ENCODE data around the gene PCDH8.
"Not testable (repeated sequence)": the region's sequence is repeated elsewhere in the genome, so short reads cannot be mapped to it uniquely, and the experiment has no call there.

The PCDH8 gene

GRCh38 chr13:52849291-52850071, 1.0 kb upstream of the PCDH8 start:
- DNase-seq: no peak

- no peak for DNase-seq
Observed at GRCh38 chr13:52847682-52848432, 583 bp downstream of the PCDH8 start.

GRCh38 chr13:52847322-52847681, 1.1 kb downstream of the PCDH8 start:
- DNase-seq: no peak

GRCh38 chr13:52846567-52847321, 1.7 kb downstream of the PCDH8 start:
- no peak for DNase-seq

GRCh38 chr13:52845766-52846566, 2.5 kb downstream of the PCDH8 start:
- no peak for DNase-seq

- no peak for DNase-seq
Observed at GRCh38 chr13:52845334-52845761, 3.1 kb downstream of the PCDH8 start.

GRCh38 chr13:52844836-52845235, 3.6 kb downstream of the PCDH8 start:
- DNase-seq: no peak

GRCh38 chr13:52842441-52842840, 6.0 kb downstream of the PCDH8 start:
- no peak for DNase-seq

- no peak for DNase-seq
Observed at GRCh38 chr13:52840066-52840465, 8.4 kb downstream of the PCDH8 start.

GRCh38 chr13:52838433-52839107, 9.9 kb downstream of the PCDH8 start:
- no peak for DNase-seq

- no peak for DNase-seq
Observed at GRCh38 chr13:52837850-52838249, 10.6 kb downstream of the PCDH8 start.

- DNase-seq: no peak
Observed at GRCh38 chr13:52835071-52835839, 13.2 kb downstream of the PCDH8 start.

GRCh38 chr13:52833296-52833875, 15.1 kb downstream of the PCDH8 start:
- DNase-seq: no peak

- no peak for DNase-seq
Observed at GRCh38 chr13:52832313-52832712, 16.1 kb downstream of the PCDH8 start.

- DNase-seq: no peak
Observed at GRCh38 chr13:52830946-52831345, 17.5 kb downstream of the PCDH8 start.

- no peak for DNase-seq
Observed at GRCh38 chr13:52827839-52828238, 20.6 kb downstream of the PCDH8 start.

- not testable (repeated sequence) for DNase-seq
Observed at GRCh38 chr13:52817886-52818285, 30.6 kb downstream of the PCDH8 start.

- no peak for DNase-seq
Observed at GRCh38 chr13:52815330-52815729, 33.1 kb downstream of the PCDH8 start.

- no peak for DNase-seq
Observed at GRCh38 chr13:52812941-52813340, 35.5 kb downstream of the PCDH8 start.

GRCh38 chr13:52811841-52812240, 36.6 kb downstream of the PCDH8 start:
- DNase-seq: no peak

GRCh38 chr13:52810526-52810925, 37.9 kb downstream of the PCDH8 start:
- DNase-seq: no peak

Data from bone marrow (tissue), 2 donors.